Endothelial cell of umbilical vein (primary cell): ENCODE measurements around the gene SAE1. TPM values are rescaled to one million over a fixed set of nuclear protein-coding genes. Genes with fewer than 3 reads are reported as not detected.

Experiments used
- BruUV-seq: library from RNA; stranded (reverse); fragments of 400-500 nt; replicated peaks from 2 replicates; lab custom pipeline; 2021; lab: Mats Ljungman, UMichigan
- CTCF ChIA-PET: fragments of 300-600, 350-600 bp; sonication (Branson Sonifier 250); formaldehyde crosslinking; loops from one replicate; lab custom pipeline; 2021; ENCODE audit warnings: antibody characterized with exemption, inconsistent platforms; lab: Charles Lee
- POLR2A ChIA-PET: fragments of 300-600, 350-600 bp; sonication (Branson Sonifier 250); formaldehyde crosslinking; loops from one replicate; lab custom pipeline; 2021; ENCODE audit warnings: antibody characterized with exemption, inconsistent platforms; lab: Charles Lee
- DNase-seq: peaks from one replicate; pipeline ENCODE4 v3.0.0-alpha.2; 2011; ENCODE audit warnings: low read depth, low spot score
- FAIRE-seq: peaks from 2 replicates; lab custom pipeline; 2011; peaks lifted over from hg19 to GRCh38; lab: Jason Lieb, UNC
- H2AFZ ChIP-seq: 2 replicates; pipeline ENCODE4 v1.6.0; 2012; ENCODE audit warnings: low read depth, low read length, control low read depth, inconsistent platforms
- H3K27ac ChIP-seq: 2 replicates; pipeline ENCODE4 v1.5.1; 2011; ENCODE audit warnings: low read depth, mild to moderate bottlenecking, control low read depth, low read length, moderate library complexity; ENCODE audit not compliant: insufficient read depth
- H3K27me3 ChIP-seq, 2 experiments: 2 replicates each; pipeline versions ENCODE4 v1.6.0 to v1.6.1; 2011; ENCODE audit warnings: low read length in 2 of 2, mixed read lengths in 1 of 2; ENCODE audit not compliant: control insufficient read depth in 2 of 2, insufficient read depth in 2 of 2
- H3K36me3 ChIP-seq, 2 experiments: 2 replicates in 1 of 2; 3 replicates in 1 of 2; pipeline ENCODE4 v1.5.1; 2011; ENCODE audit warnings: low read length in 2 of 2, mild to moderate bottlenecking in 1 of 2, moderate library complexity in 1 of 2; ENCODE audit not compliant: control insufficient read depth in 2 of 2, insufficient read depth in 2 of 2; ENCODE audit errors: extremely low read depth in 1 of 2
- H3K4me1 ChIP-seq: 3 replicates; pipeline ENCODE4 v1.5.1; 2011; ENCODE audit warnings: mild to moderate bottlenecking, low read length; ENCODE audit not compliant: control insufficient read depth, insufficient read depth; ENCODE audit errors: extremely low read depth
- H3K4me2 ChIP-seq: 2 replicates; pipeline ENCODE4 v1.6.1; 2011; ENCODE audit warnings: low read length, control low read depth, mixed read lengths; ENCODE audit not compliant: insufficient read depth
- H3K4me3 ChIP-seq, 3 experiments: fragments of 200-600 bp in 1 of 3; sonication (generic), shearing (Covaris generic) in 1 of 3; replicated peaks in 1 of 3; 2 replicates each; pipeline ENCODE4 v1.5.1; 2011 to 2016; ENCODE audit warnings: control low read depth in 3 of 3, low read length in 3 of 3, mild to moderate bottlenecking in 2 of 3, inconsistent platforms in 1 of 3, low read depth in 1 of 3, moderate library complexity in 1 of 3; ENCODE audit not compliant: insufficient read depth in 1 of 3
- H3K79me2 ChIP-seq: 2 replicates; pipeline ENCODE4 v1.6.0; 2012; ENCODE audit warnings: low read length, inconsistent platforms; ENCODE audit not compliant: control insufficient read depth, insufficient read depth
- H3K9ac ChIP-seq: replicated peaks from 2 replicates; pipeline ENCODE3; 2011; ENCODE audit warnings: low read length, control low read depth; ENCODE audit not compliant: insufficient read depth; ENCODE audit errors: extremely low read depth
- H3K9me1 ChIP-seq: replicated peaks from 3 replicates; pipeline ENCODE4 v1.6.0; 2011; ENCODE audit warnings: mild to moderate bottlenecking, low read length; ENCODE audit not compliant: control insufficient read depth, insufficient read depth; ENCODE audit errors: extremely low read depth
- H3K9me3 ChIP-seq: replicated peaks from 2 replicates; pipeline ENCODE4 v1.5.1; 2012; ENCODE audit warnings: low read length, inconsistent platforms; ENCODE audit not compliant: control insufficient read depth, insufficient read depth
- H4K20me1 ChIP-seq: replicated peaks from 2 replicates; pipeline ENCODE3; 2011; ENCODE audit warnings: mild to moderate bottlenecking, low read length; ENCODE audit not compliant: control insufficient read depth, insufficient read depth; ENCODE audit errors: extremely low read depth
- CTCF ChIP-seq, 2 donors: IDR thresholded peaks; 1 replicate in 1 of 2; 2 replicates in 1 of 2; pipeline ENCODE4 v1.5.1; 2011; ENCODE audit warnings: low read length in 2 of 2, mild to moderate bottlenecking in 2 of 2, moderate library complexity in 2 of 2, control low read depth in 1 of 2, inconsistent platforms in 1 of 2, low read depth in 1 of 2; ENCODE audit not compliant: insufficient read depth in 1 of 2; ENCODE audit errors: extremely low read depth in 1 of 2
- EZH2 ChIP-seq: IDR thresholded peaks from 2 replicates; pipeline ENCODE4 v1.6.1; 2012; ENCODE audit warnings: borderline replicate concordance, low read depth, mild to moderate bottlenecking, moderate library complexity, low read length, inconsistent platforms; ENCODE audit not compliant: severe bottlenecking
- GATA2 ChIP-seq: IDR thresholded peaks from 2 replicates; pipeline ENCODE4 v1.7.0; 2011; ENCODE audit warnings: low read depth, mild to moderate bottlenecking, moderate library complexity, mixed read lengths, low read length; ENCODE audit not compliant: insufficient read length, insufficient read depth
- MAX ChIP-seq: IDR thresholded peaks from 2 replicates; pipeline ENCODE4 v1.6.1; 2011; ENCODE audit not compliant: insufficient read depth, insufficient read length
- POLR2A ChIP-seq: IDR thresholded peaks from 2 replicates; pipeline ENCODE4 v1.6.1; 2012; ENCODE audit warnings: low read depth, mild to moderate bottlenecking, control low read depth, low read length
- POLR2AphosphoS5 ChIP-seq: IDR thresholded peaks from 2 replicates; pipeline ENCODE4 v1.6.1; 2012; ENCODE audit warnings: low read depth, mild to moderate bottlenecking, control low read depth, low read length, moderate library complexity; ENCODE audit not compliant: insufficient read depth
- dilution Hi-C: fragments of 300-500 bp; cut with MboI; formaldehyde crosslinking; loops from one replicate; pipeline ENCODE4 v1.15.0; 2019; ENCODE audit warnings: low sequenced_read_pairs; ENCODE audit not compliant: extremely low pct_ligation_motif_present
- intact Hi-C: fragments of 100-400 bp; cut with micrococcal nuclease; formaldehyde crosslinking; loops from one replicate; pipeline ENCODE4 v1.10.0; 2022
- polyA plus RNA-seq, 4 experiments: library from polyadenylated mRNA; depleted of rRNA in 3 of 4; stranded (reverse) in 3 of 4; unstranded in 1 of 4; fragments of >200 nt; gene quantifications; 2 replicates each; pipeline versions ENCODE4 v1.2.1 to v1.2.3, GENCODE V29; 2011 to 2012; ENCODE audit warnings: missing spikeins in 1 of 4
- total RNA-seq: library from RNA; stranded (reverse); gene quantifications from 2 replicates; pipeline ENCODE4 v1.2.3, GENCODE V29; 2021

SAE1 gene
- total and polyA plus RNA-seq, 2 donors (not counting 3 experiments of a cell fraction or from before 2014, with no cell fraction given): 165 to 219 TPM

- Histone ChIP-seq H3K9ac (no peak overlapping the region), H3K9me3 (no peaks in the 10 kb centered on the region), H2AFZ (no peak overlapping the region), H3K4me3 (no peak overlapping the region), H3K79me2 (no peaks in the 10 kb centered on the region), H3K4me1 (peaks cover 4% of the 10 kb centered on the region), H3K36me3 (peaks cover 0 to 21% of the 10 kb centered on the region in 2 experiments), H4K20me1 (no peaks in the 10 kb centered on the region), H3K27me3 (no peaks in the 10 kb centered on the region), H3K27ac (no peak overlapping the region), H3K4me2 (no peak overlapping the region), H3K9me1 (no peaks in the 10 kb centered on the region)
- dilution Hi-C loops (no loop called here), intact Hi-C loops (no loop called here)
- ChIA-PET CTCF (interaction anchor here (0.8 to 1.8 kb wide), 3 partner anchors 11 to 26 kb away, joined by 3 to 6 read pairs (median 4); no protein-coding TSS in a partner anchor), POLR2A (no interaction called here)
- DNase-seq: no peak
- BruUV-seq: no TSS peak
- TF ChIP-seq CTCF (IDR thresholded peaks at IDR 0.05; ENCODE audit: extremely low read depth in 1 of 2, insufficient read depth in 1 of 2, low read depth in 1 of 2, low read length in 2 of 2) (no peak), EZH2 (no peak)
- FAIRE-seq: no peak
Observed at GRCh38 chr19:47221080-47221841, 90.6 kb downstream of the SAE1 start.

GRCh38 chr19:47221890-47222289, 91.3 kb downstream of the SAE1 start:
- TF ChIP-seq POLR2A (no peak), GATA2 (no peak), POLR2AphosphoS5 (no peak), MAX (no peak)
- Histone ChIP-seq H3K9me3 (no peaks in the 10 kb centered on the region), H3K4me3 (no peak overlapping the region), H3K27ac (no peak overlapping the region), H3K9me1 (no peaks in the 10 kb centered on the region), H3K4me2 (no peak overlapping the region), H4K20me1 (no peaks in the 10 kb centered on the region), H3K4me1 (peaks cover 10% of the 10 kb centered on the region), H3K36me3 (peaks cover 0 to 21% of the 10 kb centered on the region in 2 experiments), H3K79me2 (no peaks in the 10 kb centered on the region), H3K27me3 (no peaks in the 10 kb centered on the region), H3K9ac (no peak overlapping the region), H2AFZ (no peak overlapping the region)
- no peak for DNase-seq
- intact Hi-C loops (no loop called here), dilution Hi-C loops (no loop called here)
- FAIRE-seq: no peak
- BruUV-seq: no TSS peak
- CTCF ChIA-PET: interaction anchor here (0.8 to 5.3 kb wide), 2 partner anchors 12 to 23 kb away, joined by 3 to 74 read pairs; no protein-coding TSS in a partner anchor
- POLR2A ChIA-PET: no interaction called here
